Stimulated activated CD8-positive, alpha-beta memory T cell treated with anti-CD3 and anti-CD28 coated beads, Interleukin-12 subunit alpha, Interleukin-12 subunit beta, amount 100 ng/mL, for 1 hour (primary cell): ENCODE results near the gene EBF3.

Experiments used
- DNase-seq: peaks from one replicate; pipeline ENCODE4 v3.0.0-alpha.2; 2020; ENCODE audit warnings: low read depth

EBF3 gene

DNA sequence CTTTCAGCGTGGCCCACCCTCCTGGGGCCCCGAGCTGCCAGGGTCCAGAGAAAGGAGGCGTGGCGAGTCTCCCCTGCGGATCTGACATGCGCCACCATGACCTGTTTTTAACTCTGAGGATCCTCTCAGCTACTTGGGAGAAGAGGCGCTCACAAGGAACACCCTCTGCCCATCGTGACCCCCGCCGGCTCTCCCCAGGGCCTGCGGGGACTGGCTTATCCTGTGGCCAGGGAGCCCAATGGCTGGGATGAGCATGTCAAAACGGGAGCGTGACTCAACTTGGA lies 93.7 kb downstream of the EBF3 start:
- DNase-seq: no peak

DNA sequence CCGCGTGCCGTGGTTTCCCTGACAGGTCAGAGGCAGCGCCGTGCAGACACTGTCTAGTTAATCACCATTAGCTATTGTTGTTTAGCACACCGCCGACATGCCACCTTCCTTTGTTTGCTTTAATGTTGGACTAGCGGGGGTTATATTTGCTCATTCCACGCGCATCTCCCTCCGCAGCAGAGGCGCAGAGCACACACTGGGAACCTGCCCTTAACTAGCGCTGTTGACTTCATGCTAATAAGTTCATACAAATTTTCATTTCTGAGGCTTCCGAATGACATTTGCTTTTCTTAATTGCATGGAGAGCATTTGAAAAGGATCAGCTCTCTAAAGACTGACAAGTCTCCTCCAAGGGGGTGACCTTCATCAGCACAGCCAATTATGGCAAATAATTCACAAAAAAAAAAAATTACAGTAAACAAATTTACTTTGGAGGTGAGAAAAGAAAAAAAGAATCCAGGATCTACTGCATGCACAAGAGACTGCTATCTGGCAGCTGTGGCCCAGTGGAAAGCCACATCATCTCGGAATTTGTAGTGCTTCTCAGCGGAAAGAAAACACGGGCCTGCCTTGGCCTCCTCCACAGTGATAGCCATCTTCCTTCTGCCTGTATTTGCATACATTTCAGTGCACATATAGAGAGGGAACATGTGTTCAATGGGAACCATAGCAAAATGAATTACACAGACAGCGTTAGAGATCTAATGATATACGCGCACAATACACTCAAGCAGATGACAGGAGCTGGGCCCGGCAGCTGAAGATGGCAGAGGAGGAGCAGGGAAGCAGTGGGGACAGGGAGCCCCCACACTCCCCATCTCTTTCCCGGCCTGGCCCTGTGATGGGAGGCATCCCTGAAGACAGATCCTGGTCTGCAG lies 94.2 kb downstream of the EBF3 start:
- DNase-seq: no peak

DNA sequence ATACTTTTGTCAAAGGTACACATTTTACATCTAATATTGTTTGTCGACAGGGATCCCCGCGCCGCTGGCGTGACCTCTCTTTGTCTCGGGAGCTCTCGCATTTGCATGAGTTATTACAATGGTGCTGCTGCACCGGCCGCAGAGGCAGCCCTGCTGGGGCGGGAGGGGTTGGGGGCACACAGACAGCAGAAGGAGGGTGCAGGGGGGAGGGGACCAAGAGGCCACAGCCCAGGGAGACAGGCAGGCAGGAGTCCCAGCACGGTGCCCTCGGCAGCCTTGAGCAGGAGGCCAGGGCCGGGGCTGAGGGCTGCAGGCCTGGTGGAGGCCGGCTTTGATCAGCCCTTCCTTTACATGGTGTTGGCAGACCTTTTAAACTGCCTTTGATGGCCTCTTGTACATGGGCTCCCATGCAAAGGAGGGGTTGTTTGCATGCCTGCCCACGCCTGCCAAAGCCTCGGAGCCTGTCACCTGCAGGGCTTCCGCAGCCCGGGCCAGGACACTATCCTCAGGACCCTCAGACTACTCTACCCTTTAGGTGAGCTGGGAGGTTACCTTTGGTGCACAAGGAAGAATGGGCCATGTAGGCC lies 95.5 kb downstream of the EBF3 start:
- no peak for DNase-seq

DNA sequence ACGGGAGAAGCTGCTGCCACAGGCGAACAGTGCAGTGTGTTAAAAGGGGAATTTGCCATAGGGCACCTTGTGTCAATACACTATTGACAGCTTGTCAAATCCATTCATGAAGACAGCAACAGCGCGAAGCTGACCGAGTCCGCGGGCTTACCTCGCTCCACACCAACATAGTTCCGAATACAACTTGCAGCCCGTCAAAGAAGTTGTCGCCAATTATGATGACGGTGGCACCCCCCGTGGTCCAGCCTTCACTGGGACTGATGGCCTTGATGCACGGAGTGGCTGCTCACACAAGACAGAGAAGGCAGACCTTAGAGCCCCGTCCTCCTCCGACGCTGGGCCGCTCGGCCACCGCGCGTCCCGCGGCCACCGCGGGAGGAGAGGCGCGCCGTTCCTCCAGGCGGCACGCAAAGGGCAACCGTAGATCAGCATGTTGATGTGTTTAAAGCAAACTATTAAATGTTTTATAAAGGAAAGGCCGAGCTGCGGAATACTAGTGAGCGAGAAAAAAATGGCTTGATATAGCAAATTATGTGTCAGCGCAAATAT lies 96.4 kb downstream of the EBF3 start:
- DNase-seq: no peak

DNA sequence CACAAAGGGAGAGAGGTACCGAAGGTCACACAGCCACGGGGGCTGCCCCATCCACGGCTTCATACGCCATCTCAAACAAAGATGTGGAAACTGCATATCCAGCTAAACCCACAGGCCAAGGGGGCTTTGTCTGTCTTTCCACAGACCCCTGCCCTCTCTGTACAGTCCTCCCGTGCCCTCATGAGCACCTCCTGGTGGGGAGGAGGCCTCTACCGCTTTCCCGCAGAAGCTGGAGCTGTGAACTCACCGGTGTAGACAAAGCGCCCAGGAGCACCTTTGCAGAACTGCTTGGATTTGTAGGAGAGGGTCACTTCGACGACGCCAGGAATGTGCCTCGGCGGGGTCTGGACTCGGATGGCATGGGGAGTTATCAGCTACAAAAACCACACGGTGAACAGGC lies 97.2 kb downstream of the EBF3 start:
- DNase-seq: no peak

DNA sequence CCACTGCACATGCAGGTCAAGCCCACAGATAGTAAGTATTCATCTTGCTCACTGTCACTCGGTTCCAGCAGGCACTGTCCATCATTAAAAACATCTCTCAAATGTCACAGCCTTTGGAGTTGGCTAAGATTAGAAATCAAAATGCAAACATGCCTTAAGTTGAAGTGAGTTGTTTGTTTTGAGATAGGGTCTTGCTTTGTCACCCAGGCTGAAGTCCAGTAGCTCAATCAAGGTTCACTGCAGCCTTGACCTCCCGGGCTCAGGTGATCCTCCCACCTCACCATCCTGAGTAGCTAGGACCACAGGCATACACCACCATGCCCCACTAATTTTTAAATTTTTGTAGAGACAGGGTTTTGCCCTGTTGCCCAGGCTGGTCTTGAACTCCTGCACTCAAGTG lies 98.1 kb downstream of the EBF3 start:
- no peak for DNase-seq

DNA sequence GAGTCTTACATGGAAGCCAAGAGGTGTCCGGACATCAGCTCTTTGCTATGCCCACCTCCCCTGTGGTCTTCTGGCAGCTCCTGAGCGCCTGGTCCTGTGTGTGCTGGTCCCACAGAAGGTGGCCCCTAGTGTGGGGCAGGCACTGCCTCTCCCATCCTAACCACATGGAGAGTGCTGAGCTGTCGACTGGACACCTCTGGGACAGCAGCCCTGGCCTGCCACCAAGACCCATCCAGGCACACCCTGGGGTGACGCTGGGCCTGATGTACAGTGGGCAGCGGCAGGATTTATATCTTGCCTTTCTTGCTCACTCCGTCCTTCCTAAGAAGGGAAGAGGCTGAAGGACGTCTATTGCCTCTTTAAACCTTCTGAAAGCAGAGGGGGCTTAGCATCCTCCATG lies 98.7 kb downstream of the EBF3 start:
- no peak for DNase-seq

DNA sequence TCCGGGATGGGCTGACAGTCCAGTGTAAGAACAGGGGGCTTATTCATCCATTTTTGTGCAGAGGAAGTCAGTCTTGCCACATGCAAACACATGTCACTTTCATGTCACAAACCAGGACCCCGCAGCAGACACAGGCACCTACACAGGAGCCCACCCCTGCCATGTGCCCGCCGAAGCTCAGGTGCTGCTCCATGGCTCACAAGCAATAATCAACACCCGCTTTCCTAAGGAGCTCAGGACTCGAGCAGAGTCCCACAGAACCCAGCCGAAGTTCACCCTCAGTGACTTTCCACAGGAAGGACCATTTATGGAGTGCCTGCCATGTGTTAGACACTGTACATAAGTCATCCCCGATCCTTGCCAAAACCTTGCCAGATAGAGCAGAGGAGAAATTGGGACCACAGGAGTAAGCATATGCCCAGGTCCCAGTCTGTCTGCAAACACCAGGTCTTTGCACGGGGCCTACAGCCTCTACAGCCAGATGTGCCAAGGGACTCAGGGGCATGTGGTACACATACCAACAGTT lies 99.4 kb downstream of the EBF3 start:
- no peak for DNase-seq

DNA sequence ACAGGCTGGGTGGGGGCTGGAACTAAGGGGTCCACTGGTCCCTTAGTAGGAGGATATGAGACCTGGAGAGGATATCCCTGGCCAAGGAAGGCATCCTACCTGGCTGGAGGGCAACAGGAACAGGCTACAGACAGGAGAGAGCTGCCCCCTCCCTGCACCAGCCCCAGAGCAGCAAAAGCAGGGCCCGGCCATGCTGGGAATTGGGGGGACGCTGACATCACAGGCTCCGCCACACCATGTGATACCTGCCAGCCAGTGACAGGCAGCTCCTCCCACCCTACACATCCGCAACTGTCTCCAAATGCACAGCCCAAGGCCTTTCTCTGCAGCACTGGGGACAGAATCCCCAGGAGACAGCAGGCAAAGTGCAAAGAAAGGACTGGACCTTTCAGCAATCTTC lies 100.0 kb downstream of the EBF3 start:
- no peak for DNase-seq

DNA sequence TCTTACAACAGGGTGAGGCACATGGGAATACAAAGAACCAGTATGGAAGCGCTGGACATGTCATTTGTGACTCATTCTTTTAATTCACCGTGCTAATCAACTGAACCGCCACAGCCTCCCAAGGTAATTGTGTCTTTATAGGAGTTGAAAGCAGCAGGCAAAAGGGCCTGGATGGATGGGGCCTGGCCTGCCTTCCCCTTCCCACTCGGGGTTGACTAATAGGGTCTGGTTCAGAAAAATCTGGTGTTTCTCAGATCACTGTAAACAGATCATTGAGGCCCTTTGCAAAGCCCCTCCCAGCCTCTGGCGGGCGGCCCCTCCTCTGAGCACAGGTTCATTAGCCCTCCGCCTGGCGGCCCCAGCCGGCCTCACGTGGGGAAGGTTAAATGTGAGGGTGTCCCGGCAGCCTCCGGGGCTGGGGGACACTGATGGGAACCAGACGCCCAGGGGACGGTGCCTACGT lies 100.8 kb downstream of the EBF3 start:
- no peak for DNase-seq

DNA sequence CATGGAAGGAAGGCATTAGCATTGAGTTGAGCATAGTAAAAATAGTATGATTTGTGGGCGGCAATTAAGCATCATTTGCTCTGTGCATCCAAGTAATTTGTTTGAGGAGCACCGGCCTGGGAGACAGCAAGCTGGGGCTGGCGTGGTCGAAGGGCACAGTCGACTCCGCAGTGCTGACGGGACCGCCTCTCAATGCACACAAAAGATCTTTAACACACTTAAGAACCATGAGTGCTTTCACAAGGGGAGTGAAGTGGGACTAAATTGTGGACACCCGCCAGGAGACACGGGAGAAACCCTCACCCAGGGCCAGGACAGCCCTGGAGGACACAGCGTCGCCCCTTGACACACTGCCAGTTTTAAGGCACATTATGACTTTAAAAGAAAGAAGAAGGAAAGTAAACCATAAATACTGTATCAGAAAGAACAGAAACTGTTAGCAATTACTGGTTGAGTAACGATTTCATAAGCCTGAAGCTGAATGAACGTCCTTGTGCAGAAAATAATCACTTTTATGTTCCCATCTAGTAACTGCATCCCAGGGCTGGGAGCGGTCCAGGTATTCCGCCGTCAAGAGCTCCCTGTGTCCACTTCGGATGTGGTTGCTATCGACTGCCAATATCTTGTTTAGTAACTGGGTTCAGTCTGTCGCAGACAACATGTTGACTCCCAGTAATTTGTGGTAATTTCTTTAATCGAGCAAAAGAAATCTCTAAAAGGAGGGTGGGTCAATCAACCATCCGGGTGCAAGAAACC lies 102.1 kb downstream of the EBF3 start:
- DNase-seq: no peak

DNA sequence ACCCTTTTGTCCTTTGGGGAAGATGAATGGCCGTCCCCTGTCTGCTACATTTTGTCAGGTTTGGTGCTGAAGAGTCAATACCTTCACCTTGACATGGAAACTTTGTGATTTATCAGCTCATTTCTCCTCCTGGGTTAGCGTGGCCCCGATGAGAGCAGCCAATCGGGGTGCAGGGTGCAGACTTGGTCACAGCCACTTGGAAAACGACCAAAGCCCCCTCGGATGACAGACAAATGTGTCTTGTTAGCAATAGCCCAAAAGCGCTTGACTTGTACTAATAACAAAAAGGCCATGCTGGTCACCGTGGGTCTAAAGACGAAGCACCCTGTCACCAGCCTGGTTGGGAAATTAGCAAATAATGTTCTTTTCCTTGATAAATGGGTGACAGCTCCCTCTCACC lies 103.7 kb downstream of the EBF3 start:
- DNase-seq: no peak

DNA sequence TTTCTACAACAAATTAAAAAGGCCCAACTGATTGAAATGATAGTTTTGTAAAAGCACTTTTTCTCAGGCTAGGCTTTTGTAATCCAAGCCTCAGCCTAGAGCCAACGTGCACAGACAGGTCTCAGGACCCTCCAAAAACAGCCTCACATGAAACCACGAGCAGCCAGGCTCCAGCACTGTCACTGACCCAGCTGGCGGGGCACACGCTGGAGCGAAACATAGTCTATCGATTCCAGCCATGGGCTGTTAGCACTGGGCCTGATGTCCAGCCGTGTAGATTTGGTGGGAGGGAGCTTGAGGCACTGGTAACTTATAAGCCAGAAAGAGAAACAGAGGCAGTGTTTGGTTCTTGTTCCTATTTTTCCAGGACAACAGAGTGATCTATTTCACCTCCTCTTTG lies 104.5 kb downstream of the EBF3 start:
- no peak for DNase-seq

DNA sequence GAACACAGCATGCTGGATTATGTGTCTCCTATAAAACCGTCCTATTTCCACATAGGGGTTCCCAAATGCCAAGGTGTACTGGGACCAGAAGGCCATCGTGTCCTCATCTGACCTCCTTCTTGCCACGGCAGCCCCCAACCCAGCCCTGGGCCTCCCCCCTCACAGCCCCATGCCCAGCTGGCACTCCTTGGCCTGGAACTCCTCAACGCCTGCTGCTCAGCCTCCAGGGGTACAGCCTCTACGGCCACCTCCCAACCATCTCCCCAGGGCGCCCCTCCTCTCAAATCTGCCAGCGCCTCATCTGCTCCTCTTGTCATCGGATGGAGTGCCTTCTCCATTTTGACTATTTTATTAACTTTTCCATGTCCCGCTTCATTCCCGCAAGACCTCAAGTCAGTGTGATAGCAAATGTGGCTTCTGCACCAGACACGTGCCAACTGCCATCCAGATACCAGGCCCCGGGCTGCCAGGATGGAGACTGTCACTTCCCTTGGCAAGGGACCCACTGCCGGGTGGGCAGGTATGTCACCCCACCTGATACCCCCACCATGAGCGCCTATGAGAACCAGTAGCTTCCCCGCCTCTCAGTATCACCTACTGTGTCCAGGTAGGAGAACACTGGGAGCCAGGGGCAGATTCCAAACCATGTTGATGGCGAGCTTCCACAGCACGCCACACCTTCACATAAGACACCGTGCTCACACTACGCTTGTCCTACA lies 106.7 kb downstream of the EBF3 start:
- DNase-seq: no peak

DNA sequence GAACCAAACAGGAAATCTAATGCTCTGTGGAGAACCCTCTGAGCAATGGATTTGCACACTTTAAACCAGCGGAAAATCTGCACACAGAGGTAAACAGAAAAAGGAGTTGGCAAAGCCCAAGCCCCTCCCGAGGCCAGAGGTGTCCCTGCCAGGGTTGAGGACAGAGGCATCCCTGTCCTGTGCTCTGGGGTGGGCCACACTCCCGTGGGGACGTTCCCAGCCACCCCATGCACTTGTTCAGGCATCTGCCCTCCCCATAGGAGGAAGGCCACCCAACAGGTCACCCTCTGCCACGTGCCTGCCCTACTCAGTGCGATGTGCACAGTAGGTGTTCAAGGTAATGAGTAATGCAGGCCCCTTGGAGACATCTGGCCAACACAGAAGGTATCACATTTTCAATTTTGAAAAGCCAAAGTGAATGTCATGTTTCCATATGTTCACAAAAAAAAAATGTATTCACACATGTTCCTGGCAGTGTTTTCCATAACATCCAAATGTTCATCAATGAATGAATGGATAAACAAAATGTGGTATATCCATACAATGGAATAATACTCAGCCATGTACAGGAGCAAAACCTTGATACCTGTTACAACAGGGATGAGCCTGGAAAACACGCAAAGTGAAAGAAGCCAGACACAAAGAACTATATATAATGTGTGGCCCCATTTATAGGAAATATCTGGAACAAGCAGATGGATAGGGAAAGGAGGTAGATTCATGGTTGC lies 108.1 kb downstream of the EBF3 start:
- DNase-seq: no peak

DNA sequence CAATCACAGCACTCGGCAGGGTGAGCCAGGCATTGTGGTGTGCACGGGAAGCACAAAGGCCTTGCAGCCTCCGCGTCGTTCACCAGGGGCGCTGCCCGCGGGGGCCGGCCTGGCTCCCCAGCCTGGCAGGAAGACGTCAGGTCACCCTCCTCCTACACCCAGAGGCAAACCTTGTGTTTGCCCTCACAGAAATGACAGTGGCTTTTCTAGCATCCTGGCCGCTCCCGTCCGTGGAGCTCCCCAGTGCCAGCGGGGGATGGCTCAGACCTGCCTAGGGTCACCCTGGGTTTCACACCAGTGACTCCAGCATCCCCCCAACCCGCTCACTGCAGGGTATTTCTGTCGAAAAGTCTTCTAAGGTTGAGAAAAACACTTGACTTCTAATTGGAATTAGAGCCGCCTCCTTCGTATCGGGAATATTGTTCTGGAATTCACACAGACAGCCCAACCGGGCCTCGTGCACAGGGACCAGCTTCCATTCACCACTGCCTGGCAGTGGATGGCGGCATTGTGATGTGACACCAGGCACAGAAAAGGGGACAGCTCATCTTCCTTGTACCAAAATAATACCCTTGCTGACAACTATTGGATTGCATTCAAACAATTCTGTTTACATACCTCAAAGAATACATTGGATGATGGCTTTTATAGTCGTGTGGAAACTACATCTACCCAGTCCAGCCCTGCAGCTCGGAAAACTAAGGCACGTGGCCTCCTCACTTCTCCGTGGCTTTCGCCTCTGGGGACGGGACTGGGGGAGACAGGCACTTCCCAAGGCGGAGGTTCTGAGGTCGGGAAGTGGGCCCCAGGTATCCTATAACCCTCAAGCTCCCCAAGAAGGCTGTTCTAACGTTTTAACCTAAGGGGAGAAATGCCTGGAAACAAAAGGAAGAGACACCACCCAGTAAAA lies 109.0 kb downstream of the EBF3 start:
- no peak for DNase-seq

DNA sequence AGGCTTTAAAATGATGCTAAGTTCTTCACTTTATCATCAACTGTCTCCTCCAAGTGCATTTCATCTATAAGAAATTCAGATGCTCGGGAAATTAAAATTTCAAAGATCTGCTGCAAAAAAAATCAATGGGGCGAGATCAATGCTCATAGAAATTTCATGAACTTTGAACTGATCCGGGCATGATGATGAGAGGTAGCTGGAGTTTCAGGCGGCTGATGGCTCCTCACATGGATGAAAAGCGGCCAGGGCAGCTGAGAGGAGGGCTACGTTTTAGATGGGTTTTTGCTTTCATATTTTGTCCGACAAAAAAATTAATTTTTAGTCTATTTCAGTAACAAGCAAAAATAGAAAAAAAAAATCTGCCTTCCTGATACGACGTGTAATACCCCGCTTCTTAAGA lies 109.9 kb downstream of the EBF3 start:
- DNase-seq: no peak

DNA sequence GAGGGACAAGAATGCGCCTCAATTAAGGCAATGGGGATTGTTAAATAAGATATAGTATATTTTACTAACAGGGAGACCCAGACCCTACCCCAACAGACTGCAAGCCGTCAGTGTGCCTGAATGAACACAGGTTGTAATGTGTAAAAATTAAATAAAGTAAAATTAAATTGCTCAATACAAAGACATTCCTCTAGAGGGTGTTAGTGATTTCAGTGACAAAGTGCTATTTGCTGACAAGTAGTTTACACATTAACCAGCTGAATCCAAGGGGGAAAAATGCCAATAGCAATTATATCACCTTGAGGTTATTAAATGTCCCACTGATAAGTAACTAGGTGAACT lies 110.5 kb downstream of the EBF3 start:
- no peak for DNase-seq

DNA sequence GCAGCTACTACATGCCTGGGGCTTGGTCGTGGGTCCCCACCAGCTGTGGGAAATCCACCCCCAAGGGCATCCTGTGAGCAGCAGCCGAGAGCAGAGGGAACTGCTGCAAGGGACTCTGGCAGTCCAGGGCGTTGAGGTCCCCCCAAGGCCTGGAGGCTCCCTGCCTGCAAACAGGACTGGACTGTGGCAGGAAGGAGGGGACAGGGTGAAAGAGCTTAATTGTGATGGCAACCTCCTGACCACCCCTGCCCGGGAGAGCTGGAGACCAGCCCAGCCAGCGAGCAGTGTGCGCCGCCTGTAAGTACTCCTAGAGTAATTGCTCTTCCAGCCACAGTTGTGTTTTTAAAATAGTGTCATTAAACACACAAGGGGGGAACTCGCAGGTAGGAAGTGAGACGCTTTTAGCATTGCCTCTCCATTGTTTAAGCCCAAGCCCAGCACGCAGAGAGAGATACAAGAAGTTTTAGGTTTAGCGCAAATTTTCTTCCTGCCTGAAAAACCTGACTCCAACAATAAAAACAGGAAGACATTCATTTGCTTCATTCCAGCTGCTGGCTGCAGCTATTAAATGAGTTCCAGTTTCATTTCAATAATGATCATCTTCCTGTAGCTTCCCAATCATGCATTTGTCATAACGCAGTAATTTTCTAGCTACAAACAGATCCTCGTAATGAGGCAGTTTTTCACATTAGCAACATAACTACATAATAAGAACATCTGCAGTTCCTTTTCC lies 111.1 kb downstream of the EBF3 start:
- no peak for DNase-seq
